ENCODE results near the gene AIF1L.

Gene AIF1L

DNA sequence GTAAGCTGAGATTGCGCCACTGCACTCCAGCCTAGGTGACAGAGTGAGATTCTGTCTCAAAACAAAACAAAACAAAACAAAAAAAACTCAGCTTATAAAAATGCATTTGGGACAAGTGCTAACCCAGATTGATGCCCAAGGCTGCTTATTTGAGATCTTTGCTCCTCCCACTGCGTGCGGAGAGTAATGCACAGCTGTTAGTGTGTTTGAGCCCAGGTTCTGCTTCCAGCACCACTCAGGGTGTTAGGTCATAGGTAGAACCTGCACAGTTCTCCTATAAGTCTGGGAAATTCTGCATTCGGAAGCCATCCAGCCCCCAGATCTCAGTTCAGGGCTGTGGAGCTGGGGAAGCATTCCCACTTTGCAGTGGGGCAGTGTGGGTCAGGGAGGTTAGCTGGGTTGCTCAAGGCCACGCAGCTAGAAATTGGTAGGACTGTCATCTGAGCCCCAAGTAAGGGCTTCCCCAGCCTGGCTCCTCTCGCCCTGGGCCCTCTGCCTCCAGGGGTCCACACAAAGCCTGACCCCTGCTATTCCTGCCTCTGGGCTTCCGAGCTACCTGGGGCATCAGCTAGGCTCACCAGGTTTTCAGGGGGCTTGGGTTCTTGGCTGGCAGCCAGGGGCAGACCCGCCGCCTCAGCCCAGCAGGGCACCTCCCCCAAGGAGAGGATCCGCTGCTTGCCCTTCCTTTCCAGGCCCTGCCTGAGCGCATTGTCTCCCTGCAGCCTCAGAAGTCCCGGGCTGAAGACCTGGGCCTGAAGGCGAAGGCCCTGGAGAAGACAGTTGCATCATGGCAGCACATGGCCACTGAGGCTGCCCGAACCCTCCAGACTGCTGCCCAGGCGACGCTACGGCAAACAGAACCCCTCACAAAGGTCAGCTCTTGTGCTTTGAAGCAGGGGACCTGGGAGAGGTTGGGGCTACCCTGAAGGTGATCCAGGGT, 17.6 kb upstream of the AIF1L start:
- FAIRE-seq = no peak

GRCh38 chr9:131080589-131080988, 15.7 kb upstream of the AIF1L start:
- FAIRE-seq = no peak

- no peak for FAIRE-seq
Measured at GRCh38 chr9:131081868-131082267, 14.5 kb upstream of the AIF1L start.

- no peak for FAIRE-seq
Measured at GRCh38 chr9:131082774-131083512, 13.4 kb upstream of the AIF1L start.

DNA sequence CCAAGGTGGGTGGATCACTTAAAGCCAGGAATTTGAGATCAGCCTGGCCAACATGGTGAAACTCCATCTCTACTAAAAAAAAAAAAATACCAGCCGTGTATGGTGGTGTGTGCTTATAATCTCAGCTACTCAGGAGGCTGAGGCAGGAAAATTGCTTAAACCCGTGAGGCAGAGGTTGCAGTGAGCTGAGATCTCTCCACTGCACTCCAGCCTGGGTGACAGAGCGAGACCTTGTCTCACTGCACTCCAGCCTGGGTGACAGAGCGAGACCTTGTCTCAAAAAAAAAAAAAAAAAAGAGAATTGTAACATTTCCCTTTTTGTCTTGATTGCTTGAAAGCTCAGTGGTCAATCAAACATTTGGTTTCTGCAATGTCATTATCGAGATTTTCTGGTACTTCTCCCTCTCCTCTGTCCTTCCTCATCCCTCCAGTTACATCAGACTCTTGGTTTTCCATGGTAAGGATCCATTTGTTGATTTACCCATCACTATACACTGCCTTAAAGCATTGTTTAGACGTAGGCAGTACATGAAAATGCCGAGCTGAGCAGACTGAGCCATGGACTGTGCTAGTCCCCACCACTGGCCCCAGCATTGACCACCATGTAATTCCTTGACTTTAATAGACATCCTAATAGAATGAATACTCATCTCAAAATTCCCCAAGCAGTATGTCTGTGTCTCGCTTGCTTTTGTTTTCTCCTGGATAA, 11.5 kb upstream of the AIF1L start:
- no peak for FAIRE-seq

GRCh38 chr9:131085370-131086122, 10.8 kb upstream of the AIF1L start:
- FAIRE-seq = no peak

DNA sequence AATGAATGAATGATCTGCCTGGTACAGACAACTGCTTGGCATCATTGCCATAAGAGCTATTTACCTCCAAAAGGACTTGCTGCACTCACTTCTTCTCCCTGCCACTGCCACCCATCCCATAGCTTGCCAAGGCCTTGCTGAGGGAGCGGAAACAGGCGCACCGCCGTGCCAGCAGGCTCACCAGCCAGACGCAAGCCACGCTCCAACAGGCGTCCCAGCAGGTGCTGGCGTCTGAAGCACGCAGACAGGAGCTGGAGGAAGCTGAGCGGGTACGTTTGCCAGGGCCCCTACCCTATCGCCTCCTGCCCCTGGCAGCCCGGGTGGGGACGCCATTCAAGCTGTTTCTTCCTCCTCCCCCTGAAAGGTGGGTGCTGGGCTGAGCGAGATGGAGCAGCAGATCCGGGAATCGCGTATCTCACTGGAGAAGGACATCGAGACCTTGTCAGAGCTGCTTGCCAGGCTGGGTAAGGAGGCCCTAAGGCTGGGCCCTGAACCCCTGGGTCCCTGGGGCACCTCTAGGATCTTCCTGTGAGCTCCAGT, 8.9 kb upstream of the AIF1L start:
- no peak for FAIRE-seq

DNA sequence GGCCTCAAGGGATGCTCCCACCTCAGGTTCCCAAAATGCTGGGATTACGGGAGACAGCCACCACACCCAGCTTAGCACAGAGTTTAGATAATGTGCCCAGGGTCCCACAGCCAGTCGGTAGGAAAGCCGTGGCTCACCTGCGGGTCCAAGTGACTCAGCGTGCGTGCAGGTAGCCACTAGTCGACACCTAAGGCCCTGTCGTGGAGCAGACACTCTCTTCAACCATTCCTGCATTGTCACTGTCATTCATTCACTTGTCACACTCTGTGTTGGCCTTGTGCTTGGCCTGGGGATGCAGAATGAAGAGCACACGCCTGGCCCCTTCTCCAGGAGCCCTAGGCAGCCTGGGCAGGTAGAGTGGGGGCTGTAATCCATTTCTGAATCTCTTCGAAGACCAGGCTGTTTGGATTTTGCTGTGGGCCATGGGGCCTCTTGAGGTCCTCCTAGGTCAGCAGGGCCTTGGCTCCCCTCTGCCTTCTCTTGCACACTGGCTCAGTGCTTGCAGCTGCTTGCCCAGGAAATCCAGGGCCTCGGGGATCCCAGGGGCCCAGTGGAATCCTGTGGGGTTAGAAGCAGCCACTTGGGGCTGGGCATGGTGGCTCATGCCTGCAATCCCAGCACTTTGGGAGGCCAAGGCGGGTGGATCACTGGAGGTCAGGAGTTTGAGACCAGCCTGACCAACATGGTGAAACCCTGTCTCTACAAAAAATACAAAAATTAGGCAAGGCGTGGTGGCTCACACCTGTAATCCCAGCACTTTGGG, 6.1 kb upstream of the AIF1L start:
- no peak for FAIRE-seq

- FAIRE-seq = no peak
Measured at GRCh38 chr9:131091352-131091992, 4.9 kb upstream of the AIF1L start.

DNA sequence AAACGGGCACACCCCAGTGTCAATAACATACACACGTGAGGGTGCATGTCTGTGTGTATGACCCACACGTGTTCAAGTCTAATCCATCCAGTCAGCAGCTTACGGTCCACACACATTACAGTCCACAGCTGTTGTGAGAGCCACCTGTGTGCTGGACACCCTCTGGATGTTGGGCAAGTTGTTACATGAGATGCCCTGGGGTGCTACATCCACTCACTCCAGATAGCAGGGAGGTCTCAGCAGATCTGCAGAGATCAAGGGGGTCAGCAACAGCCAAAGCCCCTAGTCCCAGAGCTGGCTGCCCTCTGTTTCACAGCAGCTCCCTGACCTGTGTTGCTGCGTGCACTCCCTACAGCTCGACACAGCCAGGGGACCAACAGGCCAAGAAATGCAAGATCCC, 4.3 kb upstream of the AIF1L start:
- no peak for FAIRE-seq

DNA sequence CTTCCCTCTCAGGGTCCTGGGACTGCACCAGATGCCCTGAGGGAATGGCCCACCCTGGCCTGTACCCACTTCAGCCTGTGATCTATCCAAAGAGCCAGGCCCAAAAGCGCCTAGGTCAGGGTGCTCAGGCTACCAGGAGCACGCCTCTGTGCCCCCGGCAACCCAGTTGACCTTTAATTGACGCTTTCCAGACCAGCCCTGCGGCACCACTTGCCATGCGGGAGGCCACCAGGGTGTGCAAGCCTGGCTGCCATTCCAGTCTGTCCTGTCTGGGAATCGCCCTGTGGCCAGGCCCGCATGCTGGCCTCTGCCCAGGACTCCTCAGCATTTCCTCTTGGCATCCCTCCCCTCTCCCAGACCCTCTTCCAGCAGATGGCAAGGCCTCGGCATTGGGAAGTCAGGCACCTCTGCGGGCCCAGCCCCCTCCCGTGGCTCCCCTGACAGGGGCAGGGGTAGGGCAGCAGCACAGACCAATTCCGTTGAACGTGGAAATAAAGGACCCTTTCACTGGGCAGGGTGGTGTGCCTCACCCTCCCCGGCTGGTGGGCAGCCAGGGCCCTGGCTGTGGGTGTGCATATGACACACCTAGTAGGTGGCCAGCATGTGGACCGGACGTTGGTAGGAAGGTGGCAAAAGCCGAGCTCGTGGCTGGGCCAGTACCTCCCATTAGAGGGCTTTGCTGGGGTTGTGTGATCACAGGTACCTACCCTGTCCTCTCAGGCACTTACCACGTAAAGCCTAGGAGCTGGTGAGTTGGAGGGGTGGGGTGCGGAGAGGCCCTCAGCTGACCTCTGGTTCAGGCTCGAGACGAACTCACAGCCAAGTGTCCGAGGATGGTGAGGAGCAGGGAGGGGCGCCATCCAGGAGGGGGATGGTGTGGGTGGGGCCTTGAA, 3.5 kb upstream of the AIF1L start:
- no peak for FAIRE-seq

GRCh38 chr9:131094015-131094414, 2.3 kb upstream of the AIF1L start:
- no peak for FAIRE-seq

DNA sequence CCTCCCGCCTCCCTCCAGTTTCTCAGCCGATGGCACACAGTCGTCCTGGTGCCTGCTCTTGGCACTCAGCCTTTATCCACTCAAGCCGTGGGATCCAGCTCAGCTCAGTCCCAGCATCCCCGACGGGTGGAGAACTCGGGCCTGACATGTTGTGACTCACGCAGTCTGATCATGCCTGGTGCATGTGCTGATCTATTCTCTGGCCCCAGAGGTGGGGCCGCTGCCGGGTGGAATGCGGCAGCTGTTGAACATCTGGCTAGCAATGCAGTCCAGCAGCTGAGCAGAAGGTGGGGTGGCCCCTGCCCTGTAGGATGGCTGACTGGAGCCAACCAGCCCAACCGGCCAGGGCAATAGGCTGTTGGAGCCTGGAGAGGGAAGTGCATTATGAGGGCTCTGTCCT, 1.7 kb upstream of the AIF1L start:
- FAIRE-seq = no peak

GRCh38 chr9:131095666-131096268, 564 bp upstream of the AIF1L start:
- FAIRE-seq = no peak

DNA sequence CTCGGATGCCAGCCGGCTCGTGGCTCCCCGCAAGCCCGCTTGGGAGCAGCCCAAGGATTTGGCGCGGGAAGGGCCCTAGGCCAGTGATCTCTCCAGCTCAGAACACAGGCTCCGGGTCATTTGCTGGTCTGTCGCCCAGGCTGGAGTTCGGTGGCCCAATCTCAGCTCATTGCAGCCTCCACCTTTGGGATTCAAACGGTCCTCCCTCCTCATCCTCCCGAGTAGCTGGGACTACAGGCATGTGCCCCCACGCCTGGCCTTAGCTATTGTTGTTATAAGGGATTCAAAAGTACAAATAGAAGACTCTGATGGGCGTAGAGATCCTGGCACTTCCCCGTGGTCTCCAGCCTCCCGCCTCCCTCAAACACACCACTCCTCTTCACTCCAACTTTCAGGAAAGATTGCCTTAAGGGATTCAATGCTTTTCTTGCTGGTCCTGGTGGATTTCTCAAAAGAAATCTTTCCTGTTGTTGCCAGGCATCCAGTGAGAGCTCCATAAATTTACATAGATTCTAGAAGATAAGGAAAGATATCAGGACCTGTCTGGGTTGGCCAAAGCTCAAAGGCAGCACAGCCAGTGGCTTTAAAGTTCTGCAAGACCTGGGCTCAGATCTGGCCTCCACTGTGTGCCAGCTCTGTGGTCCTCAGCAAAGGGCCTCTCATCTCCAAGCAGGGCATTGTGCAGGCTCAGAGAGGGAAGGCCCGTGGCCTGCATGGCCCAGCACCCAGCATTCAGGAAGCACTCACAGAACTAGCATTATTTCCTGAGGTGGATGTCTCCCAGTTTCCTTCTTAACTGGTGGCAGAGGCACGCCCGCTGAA, 1.0 kb downstream of the AIF1L start:
- FAIRE-seq = no peak

DNA sequence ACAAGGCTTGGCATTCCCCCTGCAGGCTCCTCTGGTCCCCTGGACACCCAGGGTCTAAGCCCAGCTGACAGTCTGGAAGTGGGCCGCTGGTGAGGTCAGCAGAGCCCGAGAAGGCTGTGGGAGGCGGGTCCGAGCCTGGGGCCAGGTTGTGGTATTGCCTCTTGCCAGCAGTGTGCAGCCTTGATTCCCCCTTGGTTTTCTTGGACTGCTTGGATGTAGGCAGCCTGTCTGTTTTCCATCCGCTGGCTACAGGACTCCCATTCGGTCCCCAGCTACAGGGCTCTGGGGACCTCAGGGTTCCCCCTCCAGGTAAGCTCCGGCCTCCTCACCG, 1.6 kb downstream of the AIF1L start:
- FAIRE-seq = no peak

- no peak for FAIRE-seq
Measured at GRCh38 chr9:131098391-131099101, 2.2 kb downstream of the AIF1L start.

DNA sequence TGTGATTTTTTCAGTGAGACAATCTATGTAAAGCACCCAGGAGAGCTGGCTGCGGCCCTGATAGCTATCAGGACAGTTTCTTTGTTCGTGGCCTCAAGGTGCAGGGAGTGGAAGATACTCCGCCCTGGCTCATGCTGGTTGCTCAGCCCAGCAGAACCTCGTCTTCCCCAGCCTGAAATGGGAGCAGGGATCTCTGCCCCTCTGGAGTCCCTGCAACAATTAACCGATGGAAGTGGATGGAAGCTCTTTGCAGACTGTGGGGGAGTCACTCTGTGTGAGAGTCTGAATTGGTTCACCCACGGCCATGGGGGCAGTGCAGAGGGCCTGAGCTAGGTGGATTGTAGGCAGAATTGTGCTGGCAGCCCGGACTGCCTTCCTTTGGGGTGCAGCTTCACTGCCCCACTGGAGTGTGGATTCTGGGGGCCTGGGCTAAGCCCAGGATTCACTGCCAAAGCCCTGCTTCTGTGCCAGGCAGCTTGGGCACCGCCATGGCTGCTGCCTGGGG, 2.8 kb downstream of the AIF1L start:
- no peak for FAIRE-seq

Measured in A204.1 (cell line).